ENCODE results near the gene ARL10.

ARL10 gene, protein sequence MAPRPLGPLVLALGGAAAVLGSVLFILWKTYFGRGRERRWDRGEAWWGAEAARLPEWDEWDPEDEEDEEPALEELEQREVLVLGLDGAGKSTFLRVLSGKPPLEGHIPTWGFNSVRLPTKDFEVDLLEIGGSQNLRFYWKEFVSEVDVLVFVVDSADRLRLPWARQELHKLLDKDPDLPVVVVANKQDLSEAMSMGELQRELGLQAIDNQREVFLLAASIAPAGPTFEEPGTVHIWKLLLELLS

DNA sequence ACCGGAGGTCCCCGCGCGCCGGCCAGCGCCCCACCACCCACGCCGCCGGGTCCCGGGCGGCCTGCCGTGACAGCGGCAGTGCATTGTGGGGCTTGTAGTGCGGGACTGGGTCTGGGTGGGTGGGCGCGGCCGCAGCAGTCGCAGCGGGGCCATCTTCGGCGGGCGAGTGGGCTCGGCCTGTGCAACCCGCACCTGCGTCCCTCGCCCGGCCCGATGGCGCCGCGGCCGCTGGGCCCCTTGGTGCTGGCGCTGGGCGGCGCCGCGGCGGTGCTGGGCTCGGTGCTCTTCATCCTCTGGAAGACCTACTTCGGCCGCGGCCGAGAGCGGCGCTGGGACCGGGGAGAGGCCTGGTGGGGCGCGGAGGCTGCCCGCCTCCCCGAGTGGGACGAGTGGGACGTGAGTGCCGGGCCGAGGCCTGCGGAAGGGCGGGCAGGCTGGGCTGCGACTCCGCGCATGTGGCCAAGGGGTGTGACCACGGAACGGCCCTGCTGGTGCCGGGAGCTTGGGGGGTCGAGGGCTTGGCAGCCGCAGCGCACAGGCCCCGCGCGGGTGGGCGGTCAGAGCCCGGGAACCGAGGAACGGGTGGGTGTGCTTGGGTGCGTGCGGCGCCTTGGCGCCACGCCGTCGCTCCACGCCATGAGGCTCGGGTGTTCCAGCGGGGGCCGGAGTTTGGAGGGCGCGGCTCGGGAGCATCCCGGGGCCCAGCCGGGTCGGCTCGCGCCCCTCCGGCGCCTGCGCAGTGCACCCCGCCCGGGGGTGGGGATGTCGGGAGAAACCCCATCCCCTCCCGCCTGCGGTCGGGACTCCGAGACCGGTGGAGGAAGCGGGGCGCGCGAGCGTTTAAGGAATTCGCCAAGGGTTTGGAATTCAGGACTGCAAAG, at the start of gene ARL10:
Gene ARL10 (plus strand): TSS at position 137 of the 881 bp plus-strand sequence. CDS start 77 bp downstream, at position 214.
- H3K9ac ChIP-seq (ENCODE audit: low read depth, low read length): peak within 1 kb of the TSS; percentile 43
- no peaks in the 10 kb centered on the region for H3K9me3 ChIP-seq (ENCODE audit: insufficient read depth, low read depth, low read length)
- H3K4me3 ChIP-seq (ENCODE audit: low read length): peak within 1 kb of the TSS; percentile 74
- H3K27me3 ChIP-seq (ENCODE audit: insufficient read depth, low read length): peaks cover 65% of the 10 kb centered on the region
- H3K36me3 ChIP-seq (ENCODE audit: insufficient read depth, low read depth, low read length): no peaks in the 10 kb centered on the region
- H3K27ac ChIP-seq (ENCODE audit: low read length): no peak within 1 kb of the TSS
- H3K4me1 ChIP-seq (ENCODE audit: insufficient read depth, low read length): no peaks in the 10 kb centered on the region

DNA sequence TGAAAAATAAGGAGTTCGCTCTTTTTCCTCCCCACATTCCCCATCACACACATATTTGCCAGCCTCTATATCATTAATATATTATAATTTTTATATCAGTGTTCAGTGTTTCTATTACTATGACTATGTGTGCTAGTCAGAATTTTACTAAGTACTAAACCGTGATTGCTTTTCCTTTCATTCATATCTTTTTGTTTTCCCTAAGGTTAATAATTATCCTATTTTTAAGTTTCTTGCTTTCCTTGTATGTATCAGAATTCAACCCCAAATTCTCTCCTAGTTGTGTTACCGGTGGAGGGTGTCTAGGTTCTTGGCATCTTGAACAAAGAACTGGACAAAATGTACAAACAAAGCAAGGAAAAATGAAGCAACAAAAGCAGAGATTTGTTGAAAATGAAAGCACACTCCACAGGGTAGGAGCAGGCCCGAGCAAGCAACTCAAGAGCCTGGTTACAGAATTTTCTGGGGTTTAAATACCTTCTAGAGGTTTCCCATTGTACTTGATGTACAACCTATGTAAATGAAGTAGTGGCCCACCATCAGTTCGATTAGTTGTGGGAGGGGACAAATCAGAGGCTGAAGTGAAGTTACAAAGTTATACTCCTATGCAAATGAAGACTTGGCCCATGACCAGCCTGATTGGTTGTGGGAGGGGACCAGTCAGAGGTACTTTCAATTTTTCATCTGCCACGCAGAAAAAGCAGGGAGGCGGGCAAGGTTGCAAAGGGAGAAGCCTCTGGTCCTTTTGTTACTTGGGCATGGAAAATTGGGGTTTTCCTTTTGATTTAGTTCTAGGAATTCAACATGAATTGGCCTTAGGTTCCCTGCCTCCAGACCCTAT, 47.5 kb upstream of the ARL10 start:
- Histone ChIP-seq H3K27me3 (ENCODE audit: insufficient read depth, low read length) (no peaks in the 10 kb centered on the region), H3K4me3 (ENCODE audit: low read length) (no peak overlapping the region), H3K4me1 (ENCODE audit: insufficient read depth, low read length) (no peaks in the 10 kb centered on the region), H3K9ac (ENCODE audit: low read depth, low read length) (no peak overlapping the region), H3K27ac (ENCODE audit: low read length) (no peak overlapping the region), H3K36me3 (ENCODE audit: insufficient read depth, low read depth, low read length) (peaks cover 18% of the 10 kb centered on the region), H3K9me3 (ENCODE audit: insufficient read depth, low read depth, low read length) (no peaks in the 10 kb centered on the region)

DNA sequence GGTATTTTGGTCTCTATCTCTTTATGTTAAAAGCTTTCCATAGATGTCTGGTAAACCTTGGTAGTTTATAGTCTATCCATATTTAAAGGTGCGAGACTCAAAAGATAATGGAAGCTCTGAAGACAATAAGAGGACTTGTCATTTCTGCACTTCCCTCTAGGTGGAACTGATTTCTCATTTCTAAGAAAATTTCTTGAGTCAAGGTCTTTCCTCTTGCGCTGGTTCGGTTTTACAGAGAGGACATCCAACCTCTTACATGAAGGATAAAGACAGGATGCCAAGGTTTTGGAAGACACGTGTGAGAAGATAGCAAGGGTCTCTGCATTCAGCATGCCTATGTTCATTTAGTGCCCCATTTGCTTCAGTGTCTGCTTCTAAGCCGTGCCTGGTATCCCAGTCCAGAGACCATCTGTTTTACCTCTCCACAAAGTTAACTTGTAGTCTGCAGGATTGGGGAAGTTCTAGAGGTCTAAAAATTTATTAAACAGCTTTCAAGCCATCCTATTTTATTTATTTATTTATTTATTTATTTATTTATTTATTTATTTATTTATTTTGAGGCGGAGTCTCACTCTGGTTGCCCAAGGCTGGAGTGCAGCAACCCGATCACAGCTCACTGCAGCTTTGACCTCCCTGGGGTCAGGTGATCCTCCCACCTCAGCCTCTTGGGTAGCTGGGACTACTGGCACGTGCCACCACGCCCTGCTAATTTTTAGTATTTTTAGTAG, 45.3 kb upstream of the ARL10 start:
- Histone ChIP-seq H3K9me3 (ENCODE audit: insufficient read depth, low read depth, low read length) (no peaks in the 10 kb centered on the region), H3K27ac (ENCODE audit: low read length) (no peak overlapping the region), H3K4me1 (ENCODE audit: insufficient read depth, low read length) (no peaks in the 10 kb centered on the region), H3K27me3 (ENCODE audit: insufficient read depth, low read length) (no peaks in the 10 kb centered on the region), H3K4me3 (ENCODE audit: low read length) (no peak overlapping the region), H3K9ac (ENCODE audit: low read depth, low read length) (no peak overlapping the region), H3K36me3 (ENCODE audit: insufficient read depth, low read depth, low read length) (peaks cover 27% of the 10 kb centered on the region)

DNA sequence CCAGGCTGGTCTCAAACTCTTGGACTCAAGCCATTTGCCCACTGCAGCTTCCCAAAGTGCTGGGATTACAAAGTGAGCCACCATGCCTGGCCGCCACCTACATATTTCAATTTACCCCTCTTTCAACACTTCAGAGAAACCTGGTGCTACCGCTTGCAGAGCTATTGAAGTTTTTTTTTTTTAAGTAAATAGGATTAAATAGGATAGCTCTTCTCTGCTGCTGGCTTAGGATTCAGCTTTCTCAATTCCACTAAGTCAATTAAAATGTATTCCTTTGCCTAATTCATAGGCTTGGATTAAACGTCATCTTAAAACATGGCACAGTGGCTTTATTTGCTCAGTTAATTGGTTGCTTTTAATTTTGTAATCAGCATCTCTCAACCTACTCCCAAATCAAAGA, 44.7 kb upstream of the ARL10 start:
- Histone ChIP-seq H3K4me3 (ENCODE audit: low read length) (no peak overlapping the region), H3K9me3 (ENCODE audit: insufficient read depth, low read depth, low read length) (no peaks in the 10 kb centered on the region), H3K27me3 (ENCODE audit: insufficient read depth, low read length) (no peaks in the 10 kb centered on the region), H3K9ac (ENCODE audit: low read depth, low read length) (no peak overlapping the region), H3K36me3 (ENCODE audit: insufficient read depth, low read depth, low read length) (peaks cover 21% of the 10 kb centered on the region), H3K27ac (ENCODE audit: low read length) (no peak overlapping the region), H3K4me1 (ENCODE audit: insufficient read depth, low read length) (no peaks in the 10 kb centered on the region)

DNA sequence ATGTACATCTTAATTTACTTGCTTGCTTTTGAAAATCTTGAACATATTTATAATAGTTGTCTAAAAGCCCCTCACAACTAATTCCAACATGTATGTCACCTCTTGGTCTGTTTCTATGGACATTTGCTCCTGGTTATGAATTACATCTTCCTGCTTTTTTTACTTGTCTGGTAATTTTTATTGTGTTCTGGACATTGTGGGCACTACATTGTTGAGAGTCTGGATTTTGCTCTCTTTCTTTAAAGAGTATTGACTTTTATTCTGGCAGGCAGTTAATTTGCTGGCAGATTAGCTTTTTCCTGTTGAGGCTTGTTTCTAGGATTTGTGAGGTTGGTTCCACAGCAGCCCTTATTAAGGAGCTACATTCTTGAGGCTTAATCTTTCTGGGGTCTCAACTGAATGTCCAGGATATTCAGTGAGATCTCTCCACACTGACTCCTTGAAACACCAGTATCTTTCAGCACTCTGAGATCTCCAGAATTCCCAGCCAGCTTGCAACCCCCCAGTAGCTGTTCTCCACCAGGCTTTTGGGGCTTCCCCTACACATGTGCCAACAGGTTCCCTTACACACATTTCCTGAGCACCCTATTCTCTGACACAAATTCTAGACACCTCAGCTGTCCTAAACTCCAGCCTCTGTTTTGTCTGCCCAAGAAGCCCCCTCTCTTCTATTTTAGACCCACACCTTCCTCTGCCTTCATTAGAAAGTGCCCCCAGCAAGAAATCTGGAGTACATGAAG, 31.1 kb upstream of the ARL10 start:
- Histone ChIP-seq H3K9ac (ENCODE audit: low read depth, low read length) (no peak overlapping the region), H3K27me3 (ENCODE audit: insufficient read depth, low read length) (no peaks in the 10 kb centered on the region), H3K9me3 (ENCODE audit: insufficient read depth, low read depth, low read length) (no peaks in the 10 kb centered on the region), H3K27ac (ENCODE audit: low read length) (no peak overlapping the region), H3K36me3 (ENCODE audit: insufficient read depth, low read depth, low read length) (peaks cover 25% of the 10 kb centered on the region), H3K4me3 (ENCODE audit: low read length) (no peak overlapping the region), H3K4me1 (ENCODE audit: insufficient read depth, low read length) (no peaks in the 10 kb centered on the region)

DNA sequence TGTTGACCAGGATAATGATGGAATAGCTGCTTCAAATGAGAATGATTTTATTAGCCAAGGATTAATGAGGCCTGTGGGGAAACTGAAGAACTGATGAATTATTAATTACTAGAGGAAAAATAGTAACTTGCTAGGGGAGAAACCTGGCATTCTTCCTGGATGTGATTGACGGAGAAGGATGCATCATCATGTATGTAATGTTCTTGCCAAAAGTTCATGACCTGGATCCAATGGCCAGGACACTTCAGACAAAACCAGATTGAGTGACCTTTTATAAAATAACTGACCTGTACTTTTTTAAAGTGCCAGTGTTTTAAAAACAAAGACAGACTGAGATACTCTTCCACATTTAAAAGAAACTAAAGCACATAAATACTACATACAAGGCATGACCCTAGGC, 27.4 kb upstream of the ARL10 start:
- Histone ChIP-seq H3K9ac (ENCODE audit: low read depth, low read length) (no peak overlapping the region), H3K4me3 (ENCODE audit: low read length) (no peak overlapping the region), H3K27ac (ENCODE audit: low read length) (no peak overlapping the region), H3K9me3 (ENCODE audit: insufficient read depth, low read depth, low read length) (no peaks in the 10 kb centered on the region), H3K4me1 (ENCODE audit: insufficient read depth, low read length) (no peaks in the 10 kb centered on the region), H3K36me3 (ENCODE audit: insufficient read depth, low read depth, low read length) (peaks cover 25% of the 10 kb centered on the region), H3K27me3 (ENCODE audit: insufficient read depth, low read length) (no peaks in the 10 kb centered on the region)

DNA sequence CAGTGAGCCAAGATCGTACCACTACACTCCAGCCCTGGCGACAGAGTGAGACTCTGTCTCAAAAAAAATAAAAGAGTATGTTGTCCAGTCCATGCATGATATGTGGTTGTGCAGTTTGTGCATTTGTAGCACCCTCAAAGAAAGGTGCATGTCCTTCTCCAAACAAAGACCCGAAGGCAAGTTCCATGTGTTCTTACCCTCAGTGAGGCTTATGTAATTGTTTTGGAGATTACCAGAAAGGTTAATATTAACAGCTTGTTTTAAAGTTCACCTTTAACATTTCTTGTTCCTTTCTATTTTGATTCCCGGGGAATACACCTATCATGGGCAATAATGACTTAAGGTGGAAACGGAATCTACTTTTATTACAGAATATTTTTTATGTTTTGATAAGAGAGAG, 26.0 kb upstream of the ARL10 start:
- Histone ChIP-seq H3K4me1 (ENCODE audit: insufficient read depth, low read length) (no peaks in the 10 kb centered on the region), H3K27ac (ENCODE audit: low read length) (no peak overlapping the region), H3K9ac (ENCODE audit: low read depth, low read length) (no peak overlapping the region), H3K27me3 (ENCODE audit: insufficient read depth, low read length) (no peaks in the 10 kb centered on the region), H3K9me3 (ENCODE audit: insufficient read depth, low read depth, low read length) (no peaks in the 10 kb centered on the region), H3K36me3 (ENCODE audit: insufficient read depth, low read depth, low read length) (peaks cover 28% of the 10 kb centered on the region), H3K4me3 (ENCODE audit: low read length) (no peak overlapping the region)

DNA sequence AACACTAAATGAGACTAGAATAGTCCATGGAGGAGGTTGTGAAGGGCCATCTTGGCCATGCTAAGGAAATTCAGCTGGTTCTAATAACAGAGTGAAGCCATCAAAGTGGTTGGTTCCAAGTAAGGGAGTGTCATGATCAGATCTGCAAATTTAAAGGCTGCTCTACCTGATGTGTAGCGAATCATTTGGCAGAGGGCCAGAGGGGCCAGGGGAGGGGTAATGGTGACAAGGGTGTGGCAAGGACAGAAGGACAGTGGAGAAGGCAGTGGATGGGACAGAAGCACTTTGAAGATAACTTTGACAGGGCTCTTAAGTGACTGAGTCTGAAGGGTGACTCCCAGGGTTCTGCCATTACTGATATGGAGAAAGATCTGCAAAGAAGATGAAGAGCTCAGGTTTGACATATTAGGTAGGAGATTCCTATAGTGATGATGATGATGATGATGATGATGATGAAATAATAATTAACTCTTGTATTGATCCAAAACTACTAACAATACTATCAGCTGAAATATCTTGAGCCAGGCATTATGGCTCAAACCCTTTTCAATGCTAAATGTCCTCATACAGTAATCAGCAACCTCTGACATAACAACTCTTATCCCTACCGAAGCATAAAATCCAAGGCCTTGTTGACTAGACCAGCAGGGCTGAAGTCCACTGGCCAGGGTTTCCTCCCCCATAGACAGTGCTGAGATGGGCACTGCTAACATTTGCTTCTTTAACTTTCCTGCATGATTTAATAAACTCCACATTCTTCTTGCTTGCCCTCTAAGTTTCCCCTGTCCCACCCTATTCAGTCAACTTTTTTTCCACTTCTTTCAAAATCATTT, 23.7 kb upstream of the ARL10 start:
- H3K4me3 ChIP-seq (ENCODE audit: low read length): no peak overlapping the region
- H3K36me3 ChIP-seq (ENCODE audit: insufficient read depth, low read depth, low read length): peaks cover 47% of the 10 kb centered on the region
- H3K4me1 ChIP-seq (ENCODE audit: insufficient read depth, low read length): no peaks in the 10 kb centered on the region
- H3K27me3 ChIP-seq (ENCODE audit: insufficient read depth, low read length): no peaks in the 10 kb centered on the region
- no peak overlapping the region for H3K9ac ChIP-seq (ENCODE audit: low read depth, low read length)
- no peak overlapping the region for H3K27ac ChIP-seq (ENCODE audit: low read length)
- H3K9me3 ChIP-seq (ENCODE audit: insufficient read depth, low read depth, low read length): no peaks in the 10 kb centered on the region

DNA sequence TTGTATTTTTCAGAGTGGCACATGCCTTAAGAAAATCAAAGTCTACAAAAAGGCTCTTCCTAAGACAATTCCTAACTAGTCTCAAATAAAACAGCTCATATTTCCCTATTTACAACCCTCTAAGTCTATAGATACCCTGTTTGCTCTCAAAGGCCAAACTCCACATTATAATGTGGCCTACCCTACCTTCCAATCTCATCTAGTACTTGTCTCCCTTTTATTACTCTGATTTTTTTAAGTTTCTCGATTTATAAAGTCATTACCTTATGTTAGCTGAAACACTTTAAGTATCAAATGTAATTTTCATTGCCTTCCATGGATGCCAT, 23.2 kb upstream of the ARL10 start:
- H3K36me3 ChIP-seq (ENCODE audit: insufficient read depth, low read depth, low read length): peaks cover 47% of the 10 kb centered on the region
- no peak overlapping the region for H3K9ac ChIP-seq (ENCODE audit: low read depth, low read length)
- H3K4me1 ChIP-seq (ENCODE audit: insufficient read depth, low read length): no peaks in the 10 kb centered on the region
- no peaks in the 10 kb centered on the region for H3K27me3 ChIP-seq (ENCODE audit: insufficient read depth, low read length)
- no peak overlapping the region for H3K4me3 ChIP-seq (ENCODE audit: low read length)
- no peak overlapping the region for H3K27ac ChIP-seq (ENCODE audit: low read length)
- H3K9me3 ChIP-seq (ENCODE audit: insufficient read depth, low read depth, low read length): no peaks in the 10 kb centered on the region

DNA sequence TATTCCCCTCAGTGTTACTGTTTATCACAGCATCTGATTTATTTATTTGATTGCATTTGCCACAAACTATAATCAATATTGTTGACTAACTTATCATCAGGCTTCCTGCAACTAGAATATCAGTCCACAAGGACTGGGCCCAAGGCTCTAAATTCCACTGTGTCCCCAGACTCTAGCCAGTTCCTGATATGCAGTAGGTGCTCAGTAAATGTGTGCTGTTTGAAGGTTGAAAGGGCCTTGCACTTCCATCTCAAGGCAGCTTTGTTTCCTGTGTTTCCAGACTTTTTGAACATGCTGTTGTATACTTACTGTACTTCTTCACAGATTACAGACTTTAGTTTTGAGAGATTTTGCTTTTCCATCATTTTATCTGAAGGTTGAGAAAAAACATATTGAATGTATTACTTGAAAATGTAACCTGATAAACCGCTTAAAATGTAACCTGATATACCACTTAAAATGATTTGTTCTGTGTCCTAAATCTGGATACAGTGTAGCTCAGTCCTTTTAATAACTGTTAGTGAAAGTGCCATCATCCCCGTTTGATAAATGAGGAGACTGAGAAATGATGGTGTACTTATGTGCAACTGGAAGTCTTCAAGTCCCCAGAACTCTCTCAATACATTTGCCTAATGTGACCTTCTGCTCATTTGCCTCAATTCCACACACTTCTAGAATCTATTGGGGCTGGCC, 22.4 kb upstream of the ARL10 start:
- peaks cover 47% of the 10 kb centered on the region for H3K36me3 ChIP-seq (ENCODE audit: insufficient read depth, low read depth, low read length)
- H3K9me3 ChIP-seq (ENCODE audit: insufficient read depth, low read depth, low read length): no peaks in the 10 kb centered on the region
- H3K27ac ChIP-seq (ENCODE audit: low read length): no peak overlapping the region
- no peaks in the 10 kb centered on the region for H3K4me1 ChIP-seq (ENCODE audit: insufficient read depth, low read length)
- H3K27me3 ChIP-seq (ENCODE audit: insufficient read depth, low read length): no peaks in the 10 kb centered on the region
- H3K4me3 ChIP-seq (ENCODE audit: low read length): no peak overlapping the region
- no peak overlapping the region for H3K9ac ChIP-seq (ENCODE audit: low read depth, low read length)
